GM19372 (cell line): ENCODE data around the gene MCF2L2.

ENCODE experiments used
- ATAC-seq: cut with Tn5 transposase; IDR thresholded peaks from one replicate; pipeline ENCODE4 v1.9.1; 2021; ENCODE audit warnings: mild to moderate bottlenecking, low read depth, moderate library complexity; ENCODE audit not compliant: unreplicated experiment

Gene MCF2L2

DNA sequence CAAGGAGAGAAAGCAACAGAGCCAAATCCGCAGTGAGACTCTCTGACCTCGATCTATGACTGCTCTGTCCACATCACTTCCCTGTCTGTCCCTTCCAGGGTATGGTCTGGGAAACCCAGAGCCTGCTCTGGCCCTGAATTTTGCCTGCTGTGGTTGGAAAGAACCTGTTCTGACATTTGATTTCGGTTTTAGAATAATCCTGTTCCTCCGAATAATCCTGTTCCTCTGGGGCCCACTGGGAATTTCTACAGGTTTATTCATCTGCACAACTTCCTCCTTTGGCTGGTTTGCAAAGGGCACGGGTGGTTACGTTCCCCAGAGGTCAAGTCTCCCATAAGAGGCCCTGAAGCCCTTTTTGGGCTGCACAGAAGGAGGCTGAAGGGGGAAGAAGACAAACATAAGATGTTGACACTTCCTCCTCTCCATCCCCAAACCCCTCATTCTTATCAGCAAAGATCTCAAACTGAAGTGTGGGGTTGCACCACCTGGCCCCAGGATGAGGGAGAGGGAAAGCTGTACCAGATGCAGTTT is 276.5 kb downstream of the MCF2L2 start:
- no peak for ATAC-seq

GRCh38 chr3:183151086-183151485 is 277.3 kb downstream of the MCF2L2 start:
- no peak for ATAC-seq

DNA sequence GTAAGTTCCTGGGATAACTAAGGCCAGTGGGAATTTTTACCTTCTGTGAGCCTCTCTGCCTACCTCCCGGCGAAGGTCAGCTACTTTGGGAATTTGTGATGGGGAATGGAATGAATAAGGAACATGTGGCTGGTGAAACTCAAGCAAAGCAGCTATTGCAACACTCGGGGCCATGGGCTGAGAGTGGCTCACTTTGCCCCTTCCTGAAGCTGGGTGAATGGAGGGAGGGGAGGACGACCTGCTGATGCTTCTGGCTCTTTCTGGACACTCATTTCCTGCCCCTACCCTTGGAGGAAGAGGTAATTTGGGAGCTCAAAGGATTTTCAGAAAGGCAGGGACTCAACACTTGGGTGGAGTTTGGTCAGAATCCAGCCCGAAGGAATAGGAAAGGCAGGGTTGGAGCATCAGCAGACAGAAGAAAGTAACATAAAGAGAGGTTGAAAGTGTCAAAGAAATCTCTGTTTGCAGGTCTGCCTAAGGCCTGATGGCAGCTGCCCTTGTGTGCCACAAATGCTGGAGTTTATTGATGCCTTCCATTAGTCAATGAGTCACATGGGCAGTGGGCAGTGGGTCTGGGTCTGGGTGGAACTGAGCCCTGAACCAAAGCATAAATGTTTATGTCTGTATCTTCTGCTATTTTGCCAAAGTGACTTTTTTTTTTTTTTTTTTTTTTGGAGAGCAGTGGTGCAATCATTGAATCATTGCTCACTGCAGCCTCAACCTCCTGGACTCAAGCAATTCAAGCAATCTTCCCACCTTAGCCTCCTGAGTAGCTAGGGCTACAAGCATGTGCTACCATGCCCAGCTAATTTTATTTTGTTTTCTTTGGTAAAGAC is 278.3 kb downstream of the MCF2L2 start:
- no peak for ATAC-seq

- ATAC-seq: no peak
Observed at GRCh38 chr3:183148056-183148455, 280.4 kb downstream of the MCF2L2 start.

GRCh38 chr3:183144363-183144762 is 284.1 kb downstream of the MCF2L2 start:
- ATAC-seq: no peak

DNA sequence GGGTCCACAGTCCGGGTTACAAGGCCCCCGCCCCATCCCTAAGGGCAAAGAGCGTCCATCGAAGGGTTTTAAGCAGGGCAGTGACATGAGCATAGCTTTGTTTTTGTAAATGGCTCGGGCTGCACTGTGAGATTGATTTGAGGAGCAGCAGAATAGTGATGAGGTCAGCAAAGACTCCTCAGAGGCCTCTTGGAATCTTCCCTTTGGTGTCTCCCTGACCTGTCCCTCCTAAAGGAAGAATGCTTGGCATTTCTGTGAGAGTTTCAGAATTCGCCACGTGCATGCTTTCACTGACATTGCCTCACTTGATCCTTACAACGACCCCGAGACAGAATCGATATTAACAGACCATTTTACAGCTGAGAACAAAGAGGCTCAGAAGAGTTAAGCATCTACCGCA is 286.2 kb downstream of the MCF2L2 start:
- ATAC-seq: no peak

DNA sequence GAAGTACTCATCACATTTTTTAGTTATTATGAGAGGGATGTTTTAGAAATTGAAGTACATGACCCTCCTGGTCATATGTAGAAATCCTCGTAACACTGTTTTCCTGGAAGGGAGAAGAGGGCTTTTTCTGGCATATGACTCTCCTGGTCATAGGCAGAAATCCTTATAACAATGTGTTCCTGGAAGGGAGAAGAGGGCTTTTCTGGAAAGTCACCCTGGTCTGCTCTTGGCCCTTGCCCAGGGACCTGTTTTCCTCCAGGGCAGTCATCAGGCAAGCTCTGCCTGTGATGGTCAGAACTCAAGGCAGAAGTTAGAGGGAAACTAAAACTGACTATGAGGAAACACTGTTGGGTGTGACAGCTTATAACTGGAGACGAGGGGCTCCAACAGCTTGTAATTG is 293.6 kb downstream of the MCF2L2 start:
- no peak for ATAC-seq

DNA sequence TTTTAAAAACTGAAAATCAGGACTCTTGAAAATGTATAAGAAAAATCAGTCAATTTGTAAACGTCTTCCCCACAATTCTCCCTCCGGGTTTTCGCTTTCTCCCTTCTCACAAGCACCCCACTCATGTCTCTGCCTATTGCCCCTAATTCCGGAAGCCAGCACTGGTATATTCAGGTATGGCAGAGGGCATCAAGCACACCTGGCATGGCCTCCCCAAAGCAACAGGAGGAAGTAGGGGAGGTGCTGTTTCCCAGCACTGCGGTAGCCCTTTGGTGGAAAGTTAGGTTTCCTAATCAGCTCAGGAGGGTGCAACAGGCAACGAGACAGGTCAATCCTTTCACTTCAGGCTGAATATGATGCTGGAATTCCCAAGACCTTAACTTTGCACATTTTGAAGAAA is 296.0 kb downstream of the MCF2L2 start:
- no peak for ATAC-seq

DNA sequence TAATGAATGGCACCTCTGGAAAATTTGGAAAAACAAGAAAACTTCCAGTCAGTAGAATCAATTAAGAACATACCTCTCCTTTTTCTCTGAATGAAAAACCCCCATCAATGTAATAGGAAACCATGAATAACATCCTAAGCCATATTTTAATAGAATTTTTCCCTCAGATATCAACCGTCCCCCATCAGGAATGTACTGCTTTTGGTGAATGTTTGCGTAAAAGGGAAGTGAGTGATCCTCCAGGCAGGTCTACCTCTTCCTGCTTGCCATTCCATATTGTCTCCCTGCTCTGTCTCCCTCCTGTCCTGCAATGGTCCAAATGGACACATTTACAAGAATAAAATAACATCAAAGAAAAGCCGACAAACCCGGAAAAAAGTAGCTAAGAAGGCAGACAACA is 296.7 kb downstream of the MCF2L2 start:
- no peak for ATAC-seq

GRCh38 chr3:183131186-183131725 is 297.2 kb downstream of the MCF2L2 start:
- no peak for ATAC-seq

GRCh38 chr3:183129243-183129642 is 299.2 kb downstream of the MCF2L2 start:
- no peak for ATAC-seq

DNA sequence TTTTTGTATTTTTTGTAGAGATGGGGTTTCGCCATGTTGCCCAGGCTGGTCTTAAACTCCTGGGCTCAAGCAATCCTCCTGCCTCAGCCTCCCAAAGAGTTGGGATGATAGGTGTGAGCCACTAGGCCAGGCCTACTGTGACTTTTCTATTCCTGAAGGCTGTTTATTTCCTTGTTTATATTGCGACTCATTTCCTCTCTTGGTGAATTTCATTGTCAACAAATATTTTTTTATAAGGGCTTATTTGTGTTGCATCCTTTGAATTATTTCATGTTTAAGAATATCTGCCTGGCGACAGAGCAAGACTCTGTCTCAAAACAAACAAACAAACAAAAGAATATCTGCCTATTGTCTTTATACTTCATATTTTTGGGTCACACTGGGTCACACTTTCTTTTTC is 299.7 kb downstream of the MCF2L2 start:
- ATAC-seq: no peak
